ENCODE measurements around the gene MACO1. TPM values are rescaled to one million over a fixed set of nuclear protein-coding genes. Genes with fewer than 3 reads are reported as not detected.

The MACO1 gene
- total and polyA plus RNA-seq, 9 of the 15 experiments (the other 6 are each of a cell fraction or from before 2014, with no cell fraction given), result 4.6 to 28.4 (median 21.7) TPM

- no peak overlapping the region for H2AFZ ChIP-seq (ENCODE audit: low read depth, low read length)
- 62% methylated on average over 4 of the region's 4 CpGs for WGBS (ENCODE audit: insufficient coverage, low coverage, missing lambda C conversion rate)
- H3K4me1 ChIP-seq (replicated peaks in 1 of 2; ENCODE audit: control insufficient read depth in 2 of 2, insufficient read depth in 2 of 2, low read length in 2 of 2), result 0 out of 5 replicates have a peak, but pooled peaks cover 0 to 2% of the 10 kb centered on the region in 2 experiments
- no TSS peak for BruUV-seq (replicated peaks)
- intact Hi-C loops (cut with micrococcal nuclease) (no loop called here), in situ Hi-C loops (cut with MboI) (no loop called here)
- 0 out of 2 replicates have a peak, but pooled peaks have one; percentile 34 for TF ChIP-seq POLR2G (IDR thresholded peaks at IDR 0.05; ENCODE audit: low read depth, low read length)
- no peak for TF ChIP-seq HMGXB4 (CRISPR knock-in tag; IDR thresholded peaks at IDR 0.05)
- ATAC-seq (no peak), DNase-seq (ENCODE audit: extremely low read depth in 1 of 4, low spot score in 3 of 4) (no peak), FAIRE-seq (no peak)
- no peak overlapping the region for H3K9ac ChIP-seq (ENCODE audit: insufficient read depth in 1 of 2, low read depth in 2 of 2, low read length in 2 of 2)
- ChIA-PET POLR2A (interaction anchor here (0.7 to 2.7 kb wide), 3 partner anchors 11 to 134 kb away, joined by 4 to 13 read pairs (median 5); no protein-coding TSS in a partner anchor), CTCF (ENCODE audit: low intra/inter-chr PET ratio) (no interaction called here)
- H3K27me3 ChIP-seq (ENCODE audit: control insufficient read depth in 2 of 2, insufficient read depth in 2 of 2, low read length in 2 of 2), result no peaks in the 10 kb centered on the region
- peaks cover 2% of the 10 kb centered on the region for H3K9me1 ChIP-seq (ENCODE audit: control insufficient read depth, insufficient read depth, low read length)
- no peaks in the 10 kb centered on the region for H4K20me1 ChIP-seq (replicated peaks; ENCODE audit: control insufficient read depth, insufficient read depth, low read length)
- H3K4me3 ChIP-seq, result no peak overlapping the region
- peaks cover 33% of the 10 kb centered on the region for H3K36me3 ChIP-seq (ENCODE audit: control insufficient read depth, insufficient read depth, low read length)
- no peaks in the 10 kb centered on the region for H3K9me3 ChIP-seq (replicated peaks; ENCODE audit: control insufficient read depth, insufficient read depth, low read depth, low read length)
- H3K79me2 ChIP-seq (ENCODE audit: control insufficient read depth, insufficient read depth, low read length), result no peaks in the 10 kb centered on the region
- no peak overlapping the region for H3K4me2 ChIP-seq (ENCODE audit: insufficient read depth, low read length)
- H3K27ac ChIP-seq (ENCODE audit: extremely low read depth, low read depth, low read length), result no peak overlapping the region
Measured at GRCh38 chr1:25502957-25503356, 72.3 kb downstream of the MACO1 start.

Measured in K562 (cell line).